ENCODE results near the gene CDC42BPB. TPM values are rescaled to one million over a fixed set of nuclear protein-coding genes. Genes with fewer than 3 reads are reported as not detected.

CDC42BPB gene
- total RNA-seq, 3 donors from 2014 or later (not counting 1 experiment from before 2014, with no cell fraction given), result 0.86 to 2.3 (median 2.0) TPM

DNA sequence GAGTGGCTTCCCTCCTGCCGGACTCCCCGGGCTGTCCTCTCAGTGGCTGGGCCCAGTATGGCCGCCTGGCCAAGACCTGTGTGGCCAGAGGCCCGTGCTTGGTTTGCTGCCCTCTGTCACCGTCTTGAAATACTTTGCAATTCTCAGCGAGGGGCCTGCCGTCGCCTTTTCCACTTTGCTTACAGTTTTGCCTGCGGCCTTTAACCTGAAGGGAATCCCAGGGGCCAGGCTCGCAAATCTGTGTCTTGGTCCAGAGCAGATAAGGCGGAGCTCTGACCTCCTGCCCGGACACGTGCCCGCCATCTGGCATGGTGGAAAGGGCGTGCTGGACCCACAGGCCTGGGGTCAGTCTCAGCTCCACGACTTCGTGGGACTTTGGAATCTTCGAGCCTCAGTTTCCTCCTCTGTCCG is 145.8 kb downstream of the CDC42BPB start:
- Histone ChIP-seq H3K9me3 (ENCODE audit: control insufficient read depth, insufficient read depth, low read length) (no peaks in the 10 kb centered on the region), H3K4me3 (ENCODE audit: low read length) (no peak overlapping the region), H3K4me1 (ENCODE audit: control insufficient read depth, insufficient read depth, low read length) (peaks cover 7% of the 10 kb centered on the region), H3K27me3 (ENCODE audit: control insufficient read depth, insufficient read depth, low read length) (no peaks in the 10 kb centered on the region), H3K36me3 (ENCODE audit: control insufficient read depth, insufficient read depth, low read length) (peaks cover 7% of the 10 kb centered on the region), H3K27ac (ENCODE audit: low read length) (no peak overlapping the region)
- ATAC-seq, result no peak
- Mint-ChIP-seq H3K4me1 (no peaks in the 10 kb centered on the region), H3K27ac (no peak overlapping the region), H3K27me3 (ENCODE audit: low read depth in 2 of 2) (no peaks in the 10 kb centered on the region), H3K36me3 (no peaks in the 10 kb centered on the region), H3K4me3 (no peak overlapping the region), H3K9me3 (no peaks in the 10 kb centered on the region)
- TF ChIP-seq, protein P1, sequence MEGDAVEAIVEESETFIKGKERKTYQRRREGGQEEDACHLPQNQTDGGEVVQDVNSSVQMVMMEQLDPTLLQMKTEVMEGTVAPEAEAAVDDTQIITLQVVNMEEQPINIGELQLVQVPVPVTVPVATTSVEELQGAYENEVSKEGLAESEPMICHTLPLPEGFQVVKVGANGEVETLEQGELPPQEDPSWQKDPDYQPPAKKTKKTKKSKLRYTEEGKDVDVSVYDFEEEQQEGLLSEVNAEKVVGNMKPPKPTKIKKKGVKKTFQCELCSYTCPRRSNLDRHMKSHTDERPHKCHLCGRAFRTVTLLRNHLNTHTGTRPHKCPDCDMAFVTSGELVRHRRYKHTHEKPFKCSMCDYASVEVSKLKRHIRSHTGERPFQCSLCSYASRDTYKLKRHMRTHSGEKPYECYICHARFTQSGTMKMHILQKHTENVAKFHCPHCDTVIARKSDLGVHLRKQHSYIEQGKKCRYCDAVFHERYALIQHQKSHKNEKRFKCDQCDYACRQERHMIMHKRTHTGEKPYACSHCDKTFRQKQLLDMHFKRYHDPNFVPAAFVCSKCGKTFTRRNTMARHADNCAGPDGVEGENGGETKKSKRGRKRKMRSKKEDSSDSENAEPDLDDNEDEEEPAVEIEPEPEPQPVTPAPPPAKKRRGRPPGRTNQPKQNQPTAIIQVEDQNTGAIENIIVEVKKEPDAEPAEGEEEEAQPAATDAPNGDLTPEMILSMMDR (IDR thresholded peaks at IDR 0.05), result no peak
- no peak for DNase-seq
- intact Hi-C loops (cut with micrococcal nuclease), result loop anchor here (10.0 kb wide), 1 partner anchor 137 kb away; the partner anchor contains the start of gene TRAF3
- 96% methylated on average over 19 of the region's 19 CpGs for WGBS (ENCODE audit: insufficient coverage)

DNA sequence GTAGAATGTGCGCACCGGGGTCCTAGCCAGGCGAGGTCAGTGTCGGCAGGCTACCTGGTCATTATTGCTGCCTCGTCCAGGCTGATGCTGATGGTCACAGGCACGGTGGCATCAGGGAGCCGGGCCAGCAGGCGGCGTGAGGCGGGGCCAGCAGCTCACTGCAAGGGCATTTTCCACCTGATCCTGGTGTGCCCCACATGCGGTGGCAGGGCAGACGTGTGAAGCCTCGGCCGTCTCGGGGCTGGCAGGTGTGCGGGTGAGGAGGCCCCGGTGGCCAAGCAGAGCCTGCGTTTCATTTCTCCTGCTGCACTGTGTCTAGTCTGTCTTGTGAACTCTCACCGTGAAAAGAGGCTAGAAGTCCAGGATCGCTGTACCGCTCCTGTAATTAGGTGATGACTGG is 146.9 kb downstream of the CDC42BPB start:
- H3K36me3 ChIP-seq (ENCODE audit: control insufficient read depth, insufficient read depth, low read length), result peaks cover 15% of the 10 kb centered on the region
- H3K27ac Mint-ChIP-seq, result no peak overlapping the region
- no peaks in the 10 kb centered on the region for H3K36me3 Mint-ChIP-seq
- H3K9me3 Mint-ChIP-seq, result no peaks in the 10 kb centered on the region
- H3K4me1 Mint-ChIP-seq, result no peaks in the 10 kb centered on the region
- H3K27me3 ChIP-seq (ENCODE audit: control insufficient read depth, insufficient read depth, low read length), result no peaks in the 10 kb centered on the region
- H3K27ac ChIP-seq (ENCODE audit: low read length), result no peak overlapping the region
- intact Hi-C loops (cut with micrococcal nuclease), result loop anchor here (10.0 kb wide), 1 partner anchor 136 kb away; the partner anchor contains the start of gene TRAF3
- TF ChIP-seq, protein P1 (IDR thresholded peaks at IDR 0.05), result no peak
- no peaks in the 10 kb centered on the region for H3K9me3 ChIP-seq (ENCODE audit: control insufficient read depth, insufficient read depth, low read length)
- no peaks in the 10 kb centered on the region for H3K27me3 Mint-ChIP-seq (ENCODE audit: low read depth in 2 of 2)
- H3K4me3 Mint-ChIP-seq, result no peak overlapping the region
- H3K4me1 ChIP-seq (ENCODE audit: control insufficient read depth, insufficient read depth, low read length), result peaks cover 3% of the 10 kb centered on the region
- no peak for DNase-seq
- no peak for ATAC-seq
- no peak overlapping the region for H3K4me3 ChIP-seq (ENCODE audit: low read length)
- 95% methylated on average over 20 of the region's 21 CpGs for WGBS (ENCODE audit: insufficient coverage)

DNA sequence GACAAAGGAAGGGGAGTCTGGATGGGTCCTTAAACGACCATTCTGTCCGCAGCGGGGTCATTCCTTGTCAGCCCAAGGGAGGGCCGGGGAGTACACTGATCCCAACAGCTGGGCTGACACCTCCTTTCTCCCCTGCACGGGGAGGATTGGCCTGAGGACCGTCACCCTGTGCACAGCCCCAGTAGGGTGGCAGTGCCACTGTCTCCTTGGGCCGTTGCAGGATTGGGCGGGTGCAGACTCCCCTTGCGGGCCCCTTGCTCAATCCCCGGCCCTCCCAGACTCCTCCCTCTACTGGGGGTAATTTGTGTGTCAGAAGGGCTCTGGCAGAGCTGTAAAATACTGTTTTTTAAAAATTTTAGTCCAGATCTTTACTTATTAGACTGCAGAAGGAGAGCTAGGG is 147.4 kb downstream of the CDC42BPB start:
- H3K27me3 Mint-ChIP-seq (ENCODE audit: low read depth in 2 of 2), result no peaks in the 10 kb centered on the region
- DNase-seq, result no peak
- H3K9me3 ChIP-seq (ENCODE audit: control insufficient read depth, insufficient read depth, low read length), result no peaks in the 10 kb centered on the region
- H3K27ac Mint-ChIP-seq, result no peak overlapping the region
- H3K36me3 ChIP-seq (ENCODE audit: control insufficient read depth, insufficient read depth, low read length), result peaks cover 17% of the 10 kb centered on the region
- H3K27ac ChIP-seq (ENCODE audit: low read length), result no peak overlapping the region
- H3K4me1 ChIP-seq (ENCODE audit: control insufficient read depth, insufficient read depth, low read length), result peaks cover 3% of the 10 kb centered on the region
- no peak overlapping the region for H3K4me3 ChIP-seq (ENCODE audit: low read length)
- ATAC-seq, result no peak
- no peaks in the 10 kb centered on the region for H3K9me3 Mint-ChIP-seq
- no peaks in the 10 kb centered on the region for H3K4me1 Mint-ChIP-seq
- H3K4me3 Mint-ChIP-seq, result no peak overlapping the region
- no peaks in the 10 kb centered on the region for H3K27me3 ChIP-seq (ENCODE audit: control insufficient read depth, insufficient read depth, low read length)
- TF ChIP-seq, protein P1 (IDR thresholded peaks at IDR 0.05), result no peak
- no peaks in the 10 kb centered on the region for H3K36me3 Mint-ChIP-seq
- WGBS (ENCODE audit: insufficient coverage), result 92% methylated on average over 9 of the region's 10 CpGs
- intact Hi-C loops (cut with micrococcal nuclease), result loop anchor here (10.0 kb wide), 1 partner anchor 135 kb away; the partner anchor contains the start of gene TRAF3

DNA sequence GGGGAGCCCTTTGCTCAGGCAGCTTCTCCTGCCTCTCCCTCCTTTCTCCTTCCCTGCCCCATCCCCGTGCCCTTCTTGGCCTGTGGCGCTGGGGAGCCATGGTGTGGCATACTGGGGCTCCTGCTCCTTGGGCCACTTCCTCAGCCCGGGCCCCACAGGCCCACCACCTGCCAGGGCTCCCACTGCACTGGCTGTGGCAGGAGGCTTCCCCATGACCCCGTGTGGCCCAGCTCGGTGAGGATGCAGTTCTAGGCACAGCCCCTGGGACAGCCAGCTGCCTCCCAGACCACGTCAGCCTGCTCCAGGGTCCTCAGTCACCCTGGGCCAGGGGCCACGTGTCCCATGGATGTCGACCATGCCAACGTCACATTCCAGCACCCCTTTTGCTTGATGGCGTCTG is 147.9 kb downstream of the CDC42BPB start:
- 86% methylated on average over 10 of the region's 10 CpGs for WGBS (ENCODE audit: insufficient coverage)
- no peak overlapping the region for H3K27ac Mint-ChIP-seq

More for the DNA sequence above, 147.9 kb downstream of the CDC42BPB start:
- no peak overlapping the region for H3K4me3 ChIP-seq (ENCODE audit: low read length)
- TF ChIP-seq, protein P1 (IDR thresholded peaks at IDR 0.05), result no peak
- no peak overlapping the region for H3K27ac ChIP-seq (ENCODE audit: low read length)
- ATAC-seq, result no peak
- Mint-ChIP-seq H3K9me3 (no peaks in the 10 kb centered on the region), H3K36me3 (no peaks in the 10 kb centered on the region), H3K4me3 (no peak overlapping the region), H3K27me3 (ENCODE audit: low read depth in 2 of 2) (no peaks in the 10 kb centered on the region), H3K4me1 (no peaks in the 10 kb centered on the region)
- peaks cover 17% of the 10 kb centered on the region for H3K36me3 ChIP-seq (ENCODE audit: control insufficient read depth, insufficient read depth, low read length)
- no peaks in the 10 kb centered on the region for H3K27me3 ChIP-seq (ENCODE audit: control insufficient read depth, insufficient read depth, low read length)
- peaks cover 3% of the 10 kb centered on the region for H3K4me1 ChIP-seq (ENCODE audit: control insufficient read depth, insufficient read depth, low read length)
- no peaks in the 10 kb centered on the region for H3K9me3 ChIP-seq (ENCODE audit: control insufficient read depth, insufficient read depth, low read length)
- DNase-seq, result no peak
- intact Hi-C loops (cut with micrococcal nuclease), result no loop called here
